SK-N-MC (cell line): Measurements from ENCODE around the gene OR2A7.
"Not testable (repeated sequence)": the region's sequence is repeated elsewhere in the genome, so short reads cannot be mapped to it uniquely, and the experiment has no call there.

Source experiments
- EZH2 ChIP-seq: fragments of 200-600 bp; sonication (generic); IDR thresholded peaks from one replicate; pipeline ENCODE4 v1.6.1; 2017; ENCODE audit warnings: antibody characterized with exemption
- POLR2AphosphoS5 ChIP-seq: IDR thresholded peaks from 2 replicates; pipeline ENCODE4 v1.6.1; 2012; ENCODE audit warnings: mild to moderate bottlenecking, low read depth, low read length, borderline replicate concordance

DNA sequence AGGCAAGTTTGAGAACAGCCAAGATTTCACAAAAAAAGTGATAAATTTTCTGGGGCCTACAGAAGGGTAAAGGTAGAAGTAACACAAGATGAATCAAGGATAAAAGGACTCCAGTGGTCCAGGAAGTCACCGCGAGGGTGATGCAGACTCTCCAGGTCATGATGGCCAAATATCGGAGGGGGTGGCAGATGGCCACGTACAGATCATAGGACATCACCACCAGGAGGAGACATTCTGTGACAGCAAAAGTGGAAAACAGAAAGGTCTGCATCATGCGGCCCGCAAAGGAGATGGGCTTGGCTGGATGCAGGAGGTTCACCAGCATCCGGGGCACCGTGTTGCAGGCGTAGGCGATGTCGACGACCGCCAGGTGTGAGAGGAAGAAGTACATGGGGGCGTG is 5.5 kb downstream of the OR2A7 start:
- TF ChIP-seq POLR2AphosphoS5, EZH2: not testable (repeated sequence)
